ENCODE measurements around the gene KAZN. TPM values are rescaled to one million over a fixed set of nuclear protein-coding genes. Genes with fewer than 3 reads are reported as not detected.

Gene KAZN
- polyA plus RNA-seq, 1 experiment: 5.5 TPM

DNA sequence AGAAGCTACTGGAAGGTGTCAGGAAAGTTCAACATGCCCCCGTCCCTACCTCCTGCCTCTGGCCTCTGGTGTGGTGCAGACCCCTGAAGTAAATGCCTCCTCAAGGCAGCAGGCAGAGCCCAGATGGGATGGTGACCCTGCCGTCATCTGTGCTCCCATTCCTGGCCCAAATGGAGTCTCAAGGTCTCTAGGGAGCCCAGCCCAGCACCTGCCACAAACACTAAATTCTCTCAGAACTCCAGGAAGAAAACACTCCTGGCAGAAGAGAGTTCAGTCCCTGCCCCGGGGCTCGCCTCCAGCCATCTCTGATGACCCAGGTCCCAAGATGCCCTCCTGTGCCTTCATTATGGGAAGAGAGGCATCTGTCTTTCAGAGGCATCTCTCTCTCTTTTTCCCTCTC lies 293.5 kb downstream of the KAZN start:
- POLR2A ChIA-PET: no interaction called here
- DNase-seq (ENCODE audit: low read depth): no peak
- H3K4me3 ChIP-seq (ENCODE audit: low read depth, low read length): no peak overlapping the region
- 0 out of 2 replicates have a peak, but pooled peaks cover 1% of the 10 kb centered on the region for H3K27me3 ChIP-seq (ENCODE audit: control insufficient read depth, insufficient read depth, low read length)
- CTCF ChIA-PET: interaction anchor here (0.7 to 1.2 kb wide), 2 partner anchors 12 to 113 kb away, joined by 3 to 4 read pairs; no protein-coding TSS in a partner anchor
- H3K36me3 ChIP-seq (ENCODE audit: control insufficient read depth, insufficient read depth, low read length): no peaks in the 10 kb centered on the region
- TF ChIP-seq, protein P1, sequence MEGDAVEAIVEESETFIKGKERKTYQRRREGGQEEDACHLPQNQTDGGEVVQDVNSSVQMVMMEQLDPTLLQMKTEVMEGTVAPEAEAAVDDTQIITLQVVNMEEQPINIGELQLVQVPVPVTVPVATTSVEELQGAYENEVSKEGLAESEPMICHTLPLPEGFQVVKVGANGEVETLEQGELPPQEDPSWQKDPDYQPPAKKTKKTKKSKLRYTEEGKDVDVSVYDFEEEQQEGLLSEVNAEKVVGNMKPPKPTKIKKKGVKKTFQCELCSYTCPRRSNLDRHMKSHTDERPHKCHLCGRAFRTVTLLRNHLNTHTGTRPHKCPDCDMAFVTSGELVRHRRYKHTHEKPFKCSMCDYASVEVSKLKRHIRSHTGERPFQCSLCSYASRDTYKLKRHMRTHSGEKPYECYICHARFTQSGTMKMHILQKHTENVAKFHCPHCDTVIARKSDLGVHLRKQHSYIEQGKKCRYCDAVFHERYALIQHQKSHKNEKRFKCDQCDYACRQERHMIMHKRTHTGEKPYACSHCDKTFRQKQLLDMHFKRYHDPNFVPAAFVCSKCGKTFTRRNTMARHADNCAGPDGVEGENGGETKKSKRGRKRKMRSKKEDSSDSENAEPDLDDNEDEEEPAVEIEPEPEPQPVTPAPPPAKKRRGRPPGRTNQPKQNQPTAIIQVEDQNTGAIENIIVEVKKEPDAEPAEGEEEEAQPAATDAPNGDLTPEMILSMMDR (IDR thresholded peaks at IDR 0.05; ENCODE audit: insufficient read depth, low read depth, low read length): no peak

DNA sequence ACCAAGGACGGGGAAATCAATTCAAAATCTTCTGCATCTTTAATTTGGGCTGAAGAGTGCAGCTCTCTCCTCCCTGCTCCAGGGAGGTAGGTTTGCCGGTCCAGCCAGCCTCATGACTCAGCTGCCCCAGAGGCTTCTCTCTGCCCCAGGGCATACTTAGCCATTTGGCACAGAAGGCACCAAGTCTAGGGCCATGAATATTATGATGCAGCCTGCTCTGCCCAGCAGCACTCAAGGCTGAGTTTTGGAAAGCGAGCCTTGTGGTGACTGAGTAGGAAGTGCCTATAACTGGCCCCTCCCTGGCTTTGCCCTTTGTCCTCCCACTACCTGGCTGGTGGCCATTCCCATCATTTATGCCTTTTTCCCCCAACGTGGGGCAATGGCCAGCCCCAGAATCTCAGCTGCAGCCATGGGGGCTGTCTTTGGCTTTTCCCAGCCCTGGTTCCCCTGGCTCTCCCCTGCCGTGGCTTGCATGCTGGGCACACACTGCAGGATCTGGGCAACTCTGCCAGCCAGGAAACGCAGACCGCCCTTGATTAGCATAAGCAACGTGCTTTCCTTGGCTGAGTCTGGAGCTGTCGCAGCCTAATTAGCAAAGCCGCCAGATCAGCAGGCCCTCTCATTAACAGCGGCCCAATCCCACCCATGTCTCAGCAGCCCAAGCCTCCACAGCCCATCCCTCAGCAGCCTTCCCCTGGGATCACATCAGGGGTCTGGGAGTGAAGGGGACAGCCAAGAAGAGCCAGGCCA lies 296.5 kb downstream of the KAZN start:
- CTCF ChIA-PET: no interaction called here
- no peak overlapping the region for H3K4me3 ChIP-seq (ENCODE audit: low read depth, low read length)
- POLR2A ChIA-PET: no interaction called here
- no peaks in the 10 kb centered on the region for H3K36me3 ChIP-seq (ENCODE audit: control insufficient read depth, insufficient read depth, low read length)
- 0 out of 2 replicates have a peak, but pooled peaks cover 1% of the 10 kb centered on the region for H3K27me3 ChIP-seq (ENCODE audit: control insufficient read depth, insufficient read depth, low read length)
- no peak for DNase-seq (ENCODE audit: low read depth)
- TF ChIP-seq, protein P1 (IDR thresholded peaks at IDR 0.05; ENCODE audit: insufficient read depth, low read depth, low read length): no peak

DNA sequence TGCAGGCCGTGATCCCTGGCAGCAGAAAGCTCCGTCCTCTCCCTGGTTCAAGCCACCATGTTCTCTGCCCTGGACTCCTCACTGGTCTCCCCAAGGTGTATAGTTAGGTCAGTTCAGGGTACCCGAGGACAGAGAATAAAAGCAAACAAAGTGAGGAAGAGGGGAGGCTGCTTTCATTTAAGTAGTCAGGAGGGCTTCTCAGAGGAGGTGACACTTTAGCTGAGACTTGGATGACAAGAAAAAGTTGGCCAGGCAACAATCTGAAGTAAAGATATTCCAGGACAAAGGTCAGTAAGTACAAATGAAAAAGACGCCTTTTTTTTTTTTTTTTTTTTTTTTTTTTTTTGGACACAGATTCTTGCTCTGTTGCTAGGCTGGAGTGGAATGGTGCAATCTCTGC lies 297.2 kb downstream of the KAZN start:
- ChIA-PET POLR2A (no interaction called here), CTCF (interaction anchor here (2.9 kb wide), 1 partner anchor 19 kb away, joined by 7 read pairs; no protein-coding TSS in a partner anchor)
- 0 out of 2 replicates have a peak, but pooled peaks cover 1% of the 10 kb centered on the region for H3K27me3 ChIP-seq (ENCODE audit: control insufficient read depth, insufficient read depth, low read length)
- TF ChIP-seq, protein P1 (IDR thresholded peaks at IDR 0.05; ENCODE audit: insufficient read depth, low read depth, low read length): no peak
- H3K36me3 ChIP-seq (ENCODE audit: control insufficient read depth, insufficient read depth, low read length): no peaks in the 10 kb centered on the region
- no peak overlapping the region for H3K4me3 ChIP-seq (ENCODE audit: low read depth, low read length)
- DNase-seq (ENCODE audit: low read depth): no peak

DNA sequence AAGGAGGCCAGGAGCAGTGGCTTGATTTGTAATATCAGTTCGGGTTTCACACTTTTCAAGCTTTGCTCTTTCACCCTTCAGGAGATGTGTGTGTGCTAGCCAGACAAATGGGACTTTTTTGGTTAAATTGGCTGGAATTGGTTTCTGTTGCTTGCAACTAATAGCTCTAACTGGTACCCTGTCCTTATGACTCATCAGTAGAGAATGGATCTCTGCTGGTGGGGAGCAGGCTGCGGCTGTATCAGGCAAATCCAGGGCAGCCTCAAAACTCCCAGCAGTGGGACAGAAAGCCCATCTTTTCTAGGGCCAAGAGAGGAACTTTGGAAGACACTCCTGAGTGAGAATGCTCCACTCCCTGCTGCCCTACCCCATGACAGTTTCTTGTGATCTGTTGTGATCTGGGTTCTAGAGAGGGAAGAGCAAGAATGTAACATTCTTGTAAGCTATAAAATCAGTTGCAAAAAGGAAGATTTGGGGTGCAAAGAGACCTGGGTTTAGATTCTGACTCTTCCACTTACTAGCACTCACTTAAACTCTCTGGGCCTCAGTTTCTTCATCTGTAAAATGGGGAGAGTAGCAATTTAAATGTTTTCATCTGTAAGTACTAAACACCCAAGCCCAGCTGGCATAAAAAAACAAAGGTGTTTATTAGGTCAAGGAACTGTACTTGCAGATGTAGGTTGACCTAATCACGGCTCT lies 298.0 kb downstream of the KAZN start:
- ChIA-PET POLR2A (no interaction called here), CTCF (interaction anchor here (2.9 kb wide), 1 partner anchor 18 kb away, joined by 7 read pairs; no protein-coding TSS in a partner anchor)
- H3K27me3 ChIP-seq (ENCODE audit: control insufficient read depth, insufficient read depth, low read length): 0 out of 2 replicates have a peak, but pooled peaks cover 1% of the 10 kb centered on the region
- no peaks in the 10 kb centered on the region for H3K36me3 ChIP-seq (ENCODE audit: control insufficient read depth, insufficient read depth, low read length)
- no peak overlapping the region for H3K4me3 ChIP-seq (ENCODE audit: low read depth, low read length)
- TF ChIP-seq, protein P1 (IDR thresholded peaks at IDR 0.05; ENCODE audit: insufficient read depth, low read depth, low read length): no peak
- DNase-seq (ENCODE audit: low read depth): no peak

DNA sequence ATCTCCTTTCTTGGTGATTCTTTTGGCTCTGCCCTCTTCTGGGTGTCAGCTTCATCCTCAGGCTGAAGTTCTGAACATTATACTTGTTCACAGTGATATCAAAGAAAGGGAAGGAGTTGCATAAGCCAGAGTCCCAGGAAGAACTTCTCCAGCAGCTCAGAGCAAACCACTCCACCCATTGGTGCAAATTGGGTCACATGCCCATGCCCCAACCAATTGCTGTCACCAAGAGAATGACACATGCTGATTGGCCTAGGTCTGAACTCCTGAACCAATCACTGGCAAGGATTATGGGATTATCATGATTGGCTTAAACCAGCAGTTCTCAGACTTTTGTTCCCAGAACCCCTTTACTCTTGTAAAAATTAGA lies 298.6 kb downstream of the KAZN start:
- Histone ChIP-seq H3K4me3 (ENCODE audit: low read depth, low read length) (no peak overlapping the region), H3K36me3 (ENCODE audit: control insufficient read depth, insufficient read depth, low read length) (no peaks in the 10 kb centered on the region), H3K27me3 (ENCODE audit: control insufficient read depth, insufficient read depth, low read length) (0 out of 2 replicates have a peak, but pooled peaks cover 1% of the 10 kb centered on the region)
- ChIA-PET CTCF (interaction anchor here (2.9 kb wide), 1 partner anchor 18 kb away, joined by 7 read pairs; no protein-coding TSS in a partner anchor), POLR2A (no interaction called here)
- TF ChIP-seq, protein P1 (IDR thresholded peaks at IDR 0.05; ENCODE audit: insufficient read depth, low read depth, low read length): no peak
- no peak for DNase-seq (ENCODE audit: low read depth)

Data from BJ (cell line).